SU-DHL-6 (cell line): ENCODE results near the gene SIK3.
"Not testable (repeated sequence)": the region's sequence is repeated elsewhere in the genome, so short reads cannot be mapped to it uniquely, and the experiment has no call there.

Experiments used
- H2AFZ ChIP-seq: fragments of 200-600 bp; sonication (generic); 2 replicates; pipeline ENCODE4 v1.6.1; 2014; ENCODE audit warnings: low read depth, mild to moderate bottlenecking, moderate library complexity, mixed read lengths, antibody characterized with exemption, low read length; ENCODE audit not compliant: severe bottlenecking
- H3F3A ChIP-seq: fragments of 200-600 bp; shearing (Covaris generic); 2 replicates; pipeline ENCODE4 v1.6.0; 2016; ENCODE audit warnings: antibody characterized with exemption, mild to moderate bottlenecking; ENCODE audit not compliant: insufficient read depth
- H3K27ac ChIP-seq: fragments of 200-600 bp; sonication (generic); 2 replicates; pipeline ENCODE4 v1.5.1; 2016; ENCODE audit warnings: low read depth, mild to moderate bottlenecking, low read length, moderate library complexity, mixed read lengths
- H3K27me3 ChIP-seq: fragments of 200-600 bp; sonication (generic), shearing (Covaris generic); 2 replicates; pipeline ENCODE4 v1.6.0; 2014; ENCODE audit warnings: mild to moderate bottlenecking, low read length
- H3K36me3 ChIP-seq: fragments of 200-600 bp; sonication (generic); 2 replicates; pipeline ENCODE4 v1.6.1; 2014; ENCODE audit warnings: mild to moderate bottlenecking, low read length, mixed read lengths
- H3K4me2 ChIP-seq: fragments of 300-600, 200-600 bp; shearing (Covaris generic), sonication (generic); 2 replicates; pipeline ENCODE4 v1.6.0; 2014; ENCODE audit warnings: low read length, low read depth, mild to moderate bottlenecking; ENCODE audit not compliant: poor library complexity, severe bottlenecking
- H3K4me3 ChIP-seq: fragments of 200-600 bp; sonication (generic); 2 replicates; pipeline ENCODE4 v1.5.1; 2014; ENCODE audit warnings: antibody characterized with exemption, low read length, mild to moderate bottlenecking, mixed read lengths; ENCODE audit not compliant: insufficient read depth, poor library complexity, severe bottlenecking
- H3K79me2 ChIP-seq: fragments of 200-600 bp; sonication (generic); 2 replicates; pipeline ENCODE4 v1.6.1; 2014; ENCODE audit warnings: mild to moderate bottlenecking, low read length, moderate library complexity; ENCODE audit not compliant: insufficient read depth
- H3K9ac ChIP-seq: fragments of 200-600 bp; sonication (generic); 2 replicates; pipeline ENCODE4 v1.7.0; 2014; ENCODE audit warnings: mild to moderate bottlenecking, low read length
- H3K9me2 ChIP-seq: fragments of 200-600 bp; sonication (generic); replicated peaks from 2 replicates; pipeline ENCODE4 v1.6.1; 2014; ENCODE audit warnings: low read length; ENCODE audit not compliant: insufficient read depth
- H3K9me3 ChIP-seq: fragments of 200-600 bp; sonication (generic); 2 replicates; pipeline ENCODE4 v1.6.1; 2014; ENCODE audit warnings: low read length, mixed read lengths; ENCODE audit not compliant: insufficient read depth
- H4K20me1 ChIP-seq: fragments of 200-600 bp; sonication (generic); 2 replicates; pipeline ENCODE4 v1.6.1; 2014; ENCODE audit warnings: low read depth, mild to moderate bottlenecking, antibody characterized with exemption, low read length, moderate library complexity, mixed read lengths
- CTCF ChIP-seq: fragments of 200-600 bp; sonication (generic); IDR thresholded peaks from one replicate; pipeline ENCODE4 v1.5.1; 2017; ENCODE audit warnings: antibody characterized with exemption, mild to moderate bottlenecking, low read length, moderate library complexity; ENCODE audit not compliant: insufficient read depth, poor library complexity, severe bottlenecking
- EZH2phosphoT487 ChIP-seq: fragments of 200-600 bp; sonication (generic), shearing (Covaris generic); conservative IDR thresholded peaks from 2 replicates; pipeline ENCODE4 v1.6.1; 2018; ENCODE audit warnings: mild to moderate bottlenecking, antibody characterized with exemption, low read length, moderate library complexity, mixed read lengths

Gene SIK3

GRCh38 chr11:116807601-116808261 lies 290.5 kb downstream of the SIK3 start:
- Histone ChIP-seq H3K9ac (no peak overlapping the region), H4K20me1 (no peaks in the 10 kb centered on the region), H3K36me3 (no peaks in the 10 kb centered on the region), H3K27me3 (no peaks in the 10 kb centered on the region), H3K4me2 (no peak overlapping the region), H3K4me3 (no peak overlapping the region), H3K79me2 (no peaks in the 10 kb centered on the region), H2AFZ (no peak overlapping the region), H3K27ac (no peak overlapping the region), H3K9me2 (no peaks in the 10 kb centered on the region), H3K9me3 (no peaks in the 10 kb centered on the region), H3F3A (0 out of 2 replicates have a peak, but pooled peaks cover 2% of the 10 kb centered on the region)
- TF ChIP-seq CTCF (no peak), EZH2phosphoT487 (no peak)

- Histone ChIP-seq H3K9ac (no peak overlapping the region), H3F3A (no peaks in the 10 kb centered on the region), H3K9me2 (no peaks in the 10 kb centered on the region), H3K4me2 (no peak overlapping the region), H4K20me1 (no peaks in the 10 kb centered on the region), H2AFZ (no peak overlapping the region), H3K36me3 (no peaks in the 10 kb centered on the region), H3K9me3 (no peaks in the 10 kb centered on the region), H3K4me3 (no peak overlapping the region), H3K79me2 (no peaks in the 10 kb centered on the region), H3K27ac (no peak overlapping the region), H3K27me3 (no peaks in the 10 kb centered on the region)
- TF ChIP-seq EZH2phosphoT487 = no peak
- TF ChIP-seq CTCF = no peak
Observed at GRCh38 chr11:116804001-116804400, 294.2 kb downstream of the SIK3 start.

GRCh38 chr11:116801662-116802061 lies 296.6 kb downstream of the SIK3 start:
- H2AFZ ChIP-seq, H3K27me3 ChIP-seq, H3K4me2 ChIP-seq, H3K9ac ChIP-seq, H3K27ac ChIP-seq, H3K9me3 ChIP-seq, H3K4me3 ChIP-seq, H3K36me3 ChIP-seq, H3K79me2 ChIP-seq, H4K20me1 ChIP-seq, H3K9me2 ChIP-seq, H3F3A ChIP-seq: not testable (repeated sequence)

GRCh38 chr11:116800610-116801009 lies 297.6 kb downstream of the SIK3 start:
- no peaks in the 10 kb centered on the region for H3K9me2 ChIP-seq
- no peaks in the 10 kb centered on the region for H3F3A ChIP-seq
- no peak for TF ChIP-seq EZH2phosphoT487
- no peak overlapping the region for H3K27ac ChIP-seq
- H4K20me1 ChIP-seq = no peaks in the 10 kb centered on the region
- no peak overlapping the region for H3K9ac ChIP-seq
- H3K79me2 ChIP-seq = no peaks in the 10 kb centered on the region
- no peaks in the 10 kb centered on the region for H3K9me3 ChIP-seq
- no peaks in the 10 kb centered on the region for H3K36me3 ChIP-seq
- no peak overlapping the region for H3K4me3 ChIP-seq
- no peak overlapping the region for H2AFZ ChIP-seq
- no peak overlapping the region for H3K4me2 ChIP-seq
- H3K27me3 ChIP-seq = no peaks in the 10 kb centered on the region
